Keratinocyte (primary cell): Measurements from ENCODE around the gene GPR37.

Source experiments
- EZH2 ChIP-seq: IDR thresholded peaks from one replicate; pipeline ENCODE4 v1.6.1; 2012; ENCODE audit warnings: inconsistent platforms, mild to moderate bottlenecking, low read length, moderate library complexity
- TF ChIP-seq, protein P1 (sequence below), 3 experiments: IDR thresholded peaks in 1 of 3; conservative IDR thresholded peaks in 1 of 3; optimal IDR thresholded peaks in 1 of 3; 2 replicates in 2 of 3; 3 replicates in 1 of 3; pipeline versions ENCODE3 to v1.5.1; 2011; ENCODE audit warnings: low read length in 3 of 3, mild to moderate bottlenecking in 3 of 3, moderate library complexity in 2 of 3, control low read depth in 1 of 3, inconsistent platforms in 1 of 3; ENCODE audit not compliant: insufficient read depth in 2 of 3; ENCODE audit errors: extremely low read depth in 1 of 3

DNA sequence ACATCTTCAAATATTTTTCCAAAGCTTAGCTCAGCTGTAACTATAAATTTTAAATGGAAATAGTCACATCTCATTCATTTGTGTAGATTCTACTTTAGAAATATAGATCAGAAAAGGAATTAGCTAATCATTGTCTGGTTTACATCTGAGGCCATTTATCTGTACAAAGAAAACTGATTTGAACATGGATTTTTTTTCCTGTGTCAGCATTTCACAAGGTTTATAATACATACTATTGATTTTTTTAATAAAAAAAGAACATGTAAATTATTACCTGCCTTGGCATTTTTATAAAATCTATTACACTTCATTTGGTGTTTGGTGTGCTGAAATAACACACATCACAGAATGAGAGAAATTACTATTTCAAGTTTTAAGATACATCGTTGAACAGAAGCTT, 3.5 kb upstream of the GPR37 start:
- TF ChIP-seq, protein P1, sequence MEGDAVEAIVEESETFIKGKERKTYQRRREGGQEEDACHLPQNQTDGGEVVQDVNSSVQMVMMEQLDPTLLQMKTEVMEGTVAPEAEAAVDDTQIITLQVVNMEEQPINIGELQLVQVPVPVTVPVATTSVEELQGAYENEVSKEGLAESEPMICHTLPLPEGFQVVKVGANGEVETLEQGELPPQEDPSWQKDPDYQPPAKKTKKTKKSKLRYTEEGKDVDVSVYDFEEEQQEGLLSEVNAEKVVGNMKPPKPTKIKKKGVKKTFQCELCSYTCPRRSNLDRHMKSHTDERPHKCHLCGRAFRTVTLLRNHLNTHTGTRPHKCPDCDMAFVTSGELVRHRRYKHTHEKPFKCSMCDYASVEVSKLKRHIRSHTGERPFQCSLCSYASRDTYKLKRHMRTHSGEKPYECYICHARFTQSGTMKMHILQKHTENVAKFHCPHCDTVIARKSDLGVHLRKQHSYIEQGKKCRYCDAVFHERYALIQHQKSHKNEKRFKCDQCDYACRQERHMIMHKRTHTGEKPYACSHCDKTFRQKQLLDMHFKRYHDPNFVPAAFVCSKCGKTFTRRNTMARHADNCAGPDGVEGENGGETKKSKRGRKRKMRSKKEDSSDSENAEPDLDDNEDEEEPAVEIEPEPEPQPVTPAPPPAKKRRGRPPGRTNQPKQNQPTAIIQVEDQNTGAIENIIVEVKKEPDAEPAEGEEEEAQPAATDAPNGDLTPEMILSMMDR (optimal IDR thresholded peaks at IDR 0.05 in 1 of 3, IDR thresholded peaks at IDR 0.05 in 1 of 3, conservative IDR thresholded peaks at IDR 0.05 in 1 of 3; ENCODE audit: extremely low read depth in 1 of 3, insufficient read depth in 2 of 3, low read length in 3 of 3) = no peak
- TF ChIP-seq EZH2 = no peak
